GM12878 (cell line): Measurements from ENCODE around the gene CAPN14. TPM values are rescaled to one million over a fixed set of nuclear protein-coding genes. Genes with fewer than 3 reads are reported as not detected.

Experiments
- ATAC-seq: fragments of 200-7000 bp; cut with Tn5 transposase; 3 replicates; pipeline ENCODE4 v1.9.1; 2020; ENCODE audit warnings: mild to moderate bottlenecking, moderate library complexity
- BruUV-seq: library from RNA; stranded (reverse); fragments of 400-500 nt; replicated peaks from 2 replicates; lab custom pipeline; 2021; lab: Mats Ljungman, UMichigan
- CTCF ChIA-PET: fragments of 300-600 bp; sonication (Branson Sonifier 250); formaldehyde crosslinking; extraction: SDS; loops from one replicate; lab custom pipeline; 2021; ENCODE audit warnings: inconsistent platforms; lab: Yijun Ruan, JAX
- POLR2A ChIA-PET: fragments of 350-600 bp; formaldehyde crosslinking; extraction: SDS; loops from one replicate; lab custom pipeline; 2021; ENCODE audit warnings: inconsistent platforms; lab: Charles Lee
- RAD21 ChIA-PET: fragments of 300-600 bp; sonication (Branson Sonifier 250); formaldehyde crosslinking; loops from one replicate; lab custom pipeline; 2023; ENCODE audit warnings: antibody characterized with exemption; ENCODE audit not compliant: unreplicated experiment; lab: Charles Lee
- SMC1A ChIA-PET: fragments of 300-600 bp; sonication (Branson Sonifier 250); formaldehyde crosslinking; loops from one replicate; lab custom pipeline; 2023; ENCODE audit not compliant: unreplicated experiment, uncharacterized antibody; lab: Charles Lee
- DNase-seq: peaks from one replicate; pipeline ENCODE4 v3.0.0-alpha.2; 2011; ENCODE audit warnings: low read depth, low spot score
- FAIRE-seq: peaks from 3 replicates; lab custom pipeline; 2011; peaks lifted over from hg19 to GRCh38; lab: Jason Lieb, UNC
- H2AFZ ChIP-seq: 2 replicates; pipeline ENCODE4 v1.6.0; 2011; ENCODE audit warnings: low read depth, low read length, control low read depth; ENCODE audit not compliant: control insufficient read depth
- H3K27ac ChIP-seq: 2 replicates; pipeline ENCODE4 v1.5.1; 2011; ENCODE audit warnings: control low read depth; ENCODE audit not compliant: control insufficient read depth, insufficient read depth
- H3K27me3 ChIP-seq, 2 experiments: replicated peaks in 1 of 2; 2 replicates each; pipeline versions ENCODE4 v1.6.0 to v1.6.1; 2011; ENCODE audit warnings: low read length in 1 of 2; ENCODE audit not compliant: control insufficient read depth in 2 of 2, insufficient read depth in 2 of 2
- H3K36me3 ChIP-seq, 2 experiments: 2 replicates each; pipeline ENCODE4 v1.5.1; 2011; ENCODE audit warnings: low read length in 1 of 2; ENCODE audit not compliant: control insufficient read depth in 2 of 2, insufficient read depth in 2 of 2
- H3K4me1 ChIP-seq: 2 replicates; pipeline ENCODE4 v1.6.1; 2011; ENCODE audit warnings: mild to moderate bottlenecking, low read length, moderate library complexity, mixed read lengths; ENCODE audit not compliant: control insufficient read depth, insufficient read depth
- H3K4me2 ChIP-seq: 2 replicates; pipeline ENCODE4 v1.6.0; 2011; ENCODE audit warnings: control low read depth; ENCODE audit not compliant: control insufficient read depth, insufficient read depth
- H3K4me3 ChIP-seq: fragments of 200-600 bp; sonication (generic); 2 replicates; pipeline ENCODE4 v1.5.1; 2016
- H3K79me2 ChIP-seq: 2 replicates; pipeline ENCODE4 v1.6.0; 2011; ENCODE audit warnings: low read length; ENCODE audit not compliant: control insufficient read depth, insufficient read depth
- H3K9ac ChIP-seq: 2 replicates; pipeline ENCODE4 v1.8.0; 2011; ENCODE audit warnings: low read length, control low read depth, mixed read lengths; ENCODE audit not compliant: control insufficient read depth, insufficient read depth
- H3K9me3 ChIP-seq: replicated peaks from 3 replicates; pipeline ENCODE4 v1.5.1; 2011; ENCODE audit warnings: mild to moderate bottlenecking, low read length; ENCODE audit not compliant: control insufficient read depth, insufficient read depth
- H4K20me1 ChIP-seq: 2 replicates; pipeline ENCODE4 v1.6.0; 2011; ENCODE audit not compliant: control insufficient read depth, insufficient read depth
- CEBPB ChIP-seq, 2 experiments: fragments of 150-350 bp in 1 of 2; IDR thresholded peaks; 2 replicates each; pipeline ENCODE4 v1.6.1; 2012 to 2014; ENCODE audit warnings: low read depth in 2 of 2, low read length in 2 of 2, borderline replicate concordance in 1 of 2, inconsistent platforms in 1 of 2
- CHD1 ChIP-seq: IDR thresholded peaks from 2 replicates; pipeline ENCODE4 v1.6.1; 2012; ENCODE audit warnings: low read depth, low read length, improper control_type of control experiment
- CHD4 ChIP-seq: fragments of 200-600 bp; sonication (generic); IDR thresholded peaks from 2 replicates; pipeline ENCODE4 v1.6.1; 2016; ENCODE audit warnings: mild to moderate bottlenecking
- DPF2 ChIP-seq: fragments of 450-650 bp; IDR thresholded peaks from 2 replicates; pipeline ENCODE4 v1.6.1; 2017; ENCODE audit warnings: mild to moderate bottlenecking
- FOS ChIP-seq: IDR thresholded peaks from 3 replicates; pipeline ENCODE4 v1.6.1; 2011; ENCODE audit warnings: borderline replicate concordance; ENCODE audit not compliant: insufficient read length; ENCODE audit errors: extremely low read depth
- FOXM1 ChIP-seq: IDR thresholded peaks from 2 replicates; pipeline ENCODE4 v1.6.1; 2012; ENCODE audit warnings: low read depth, mild to moderate bottlenecking, inconsistent platforms, low read length, moderate library complexity
- GATAD2B ChIP-seq: fragments of 450-650 bp; conservative IDR thresholded peaks from 2 replicates; pipeline ENCODE4 v1.6.1; 2017; ENCODE audit warnings: low read depth, mild to moderate bottlenecking, moderate library complexity
- HCFC1 ChIP-seq: fragments of 150-350 bp; IDR thresholded peaks from 2 replicates; pipeline ENCODE4 v1.6.1; 2014; ENCODE audit warnings: low read length
- MEF2A ChIP-seq: IDR thresholded peaks from 2 replicates; pipeline ENCODE4 v1.6.1; 2011; ENCODE audit warnings: low read depth, mild to moderate bottlenecking, low read length, moderate library complexity; ENCODE audit not compliant: insufficient read depth
- RFX5 ChIP-seq: IDR thresholded peaks from 2 replicates; pipeline ENCODE4 v1.6.1; 2011; ENCODE audit warnings: low read depth, low read length, improper control_type of control experiment
- SREBF1 ChIP-seq: IDR thresholded peaks from 2 replicates; pipeline ENCODE4 v1.6.1; 2012; ENCODE audit warnings: mild to moderate bottlenecking, low read length
- TCF12 ChIP-seq: IDR thresholded peaks from 2 replicates; pipeline ENCODE4 v1.6.1; 2011; ENCODE audit warnings: low read depth, mild to moderate bottlenecking, low read length
- YBX1 ChIP-seq: fragments of 450-650 bp; IDR thresholded peaks from 2 replicates; pipeline ENCODE4 v1.6.1; 2016; ENCODE audit warnings: antibody characterized with exemption
- ZNF24 ChIP-seq: fragments of 450-650 bp; IDR thresholded peaks from 2 replicates; pipeline ENCODE4 v1.6.1; 2017; ENCODE audit warnings: antibody characterized with exemption, mild to moderate bottlenecking
- WGBS: methylation state at CpG from one replicate; pipeline ENCODE4 v1.1.6; 2016; ENCODE audit warnings: low lambda C conversion rate; ENCODE audit not compliant: insufficient replicate concordance, insufficient coverage; ENCODE audit errors: missing lambda C conversion rate; 5-methylcytosine and 5-hydroxymethylcytosine counted together
- in situ Hi-C: fragments of 300-500 bp; cut with MboI; formaldehyde crosslinking; loops from 9 replicates; pipeline ENCODE4 v1.14.3; 2018; ENCODE audit warnings: mixed read lengths
- intact Hi-C: fragments of 100-400 bp; cut with micrococcal nuclease; formaldehyde crosslinking; loops from one replicate; pipeline ENCODE4 v1.14.2; 2022; ENCODE audit not compliant: unreplicated experiment
- polyA plus RNA-seq, 11 experiments: library from polyadenylated mRNA; depleted of rRNA in 4 of 11; unstranded in 6 of 11; stranded (reverse) in 5 of 11; fragments of >200 nt; fragmentation: Nextera tagmentation in 4 of 11; fragmentation: Illumina TruSeq in 1 of 11; extraction: Ambion mirVana in 4 of 11; extraction: Trizol in 1 of 11; gene quantifications; 1 replicate in 1 of 11; 2 replicates in 10 of 11; pipeline versions ENCODE4 v1.2.1 to v1.2.3, GENCODE V29; 2011 to 2016; ENCODE audit warnings: inconsistent platforms in 2 of 11, missing spikeins in 2 of 11, low read depth in 1 of 11
- total RNA-seq, 4 experiments: library from RNA; depleted of rRNA in 3 of 4; stranded (reverse); fragments of >200 nt in 3 of 4; fragmentation: Illumina TruSeq in 1 of 4; extraction: Trizol in 1 of 4; gene quantifications; 2 replicates each; pipeline versions ENCODE4 v1.2.1 to v1.2.3, GENCODE V29; 2013 to 2021
- TF ChIP-seq, protein P1 (sequence below): fragments of 450-650 bp; IDR thresholded peaks from 2 replicates; pipeline ENCODE4 v1.6.1; 2017; ENCODE audit warnings: low read depth, mild to moderate bottlenecking, moderate library complexity
- TF ChIP-seq, protein P2 (sequence below): IDR thresholded peaks from 2 replicates; pipeline ENCODE4 v1.6.1; 2012; ENCODE audit warnings: improper control_type of control experiment, low read depth, low read length; ENCODE audit not compliant: insufficient replicate concordance

CAPN14 gene
- total and polyA plus RNA-seq, 10 of the 15 experiments (the other 5 are each of a cell fraction or from before 2014, with no cell fraction given): 0.08 to 1.5 (median 1.1) TPM

DNA sequence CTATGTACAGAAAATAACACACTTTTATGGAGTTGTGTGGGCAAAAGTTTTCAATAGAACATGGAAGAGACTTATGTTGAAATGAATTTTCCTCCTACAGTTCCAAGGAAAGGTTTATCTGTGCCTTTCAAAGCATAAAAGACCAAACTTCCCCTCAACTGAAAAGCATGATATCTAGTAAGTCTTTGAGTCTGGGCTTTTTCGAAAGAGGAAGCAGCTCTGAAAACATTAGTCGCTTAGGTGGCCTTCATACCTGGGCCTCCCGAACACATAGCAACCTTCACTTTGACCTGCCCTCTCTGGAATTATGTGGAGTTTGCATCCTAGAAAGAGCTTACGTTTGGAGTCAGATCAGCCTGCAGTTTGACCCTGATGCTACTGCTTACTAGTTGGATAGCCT lies 4.8 kb upstream of the CAPN14 start (continued):
- TF ChIP-seq YBX1 (no peak), HCFC1 (no peak), SREBF1 (no peak), MEF2A (no peak)
- TF ChIP-seq, protein P1, sequence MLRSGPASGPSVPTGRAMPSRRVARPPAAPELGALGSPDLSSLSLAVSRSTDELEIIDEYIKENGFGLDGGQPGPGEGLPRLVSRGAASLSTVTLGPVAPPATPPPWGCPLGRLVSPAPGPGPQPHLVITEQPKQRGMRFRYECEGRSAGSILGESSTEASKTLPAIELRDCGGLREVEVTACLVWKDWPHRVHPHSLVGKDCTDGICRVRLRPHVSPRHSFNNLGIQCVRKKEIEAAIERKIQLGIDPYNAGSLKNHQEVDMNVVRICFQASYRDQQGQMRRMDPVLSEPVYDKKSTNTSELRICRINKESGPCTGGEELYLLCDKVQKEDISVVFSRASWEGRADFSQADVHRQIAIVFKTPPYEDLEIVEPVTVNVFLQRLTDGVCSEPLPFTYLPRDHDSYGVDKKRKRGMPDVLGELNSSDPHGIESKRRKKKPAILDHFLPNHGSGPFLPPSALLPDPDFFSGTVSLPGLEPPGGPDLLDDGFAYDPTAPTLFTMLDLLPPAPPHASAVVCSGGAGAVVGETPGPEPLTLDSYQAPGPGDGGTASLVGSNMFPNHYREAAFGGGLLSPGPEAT: no peak
- TF ChIP-seq, all 136 proteins: peak for 0

DNA sequence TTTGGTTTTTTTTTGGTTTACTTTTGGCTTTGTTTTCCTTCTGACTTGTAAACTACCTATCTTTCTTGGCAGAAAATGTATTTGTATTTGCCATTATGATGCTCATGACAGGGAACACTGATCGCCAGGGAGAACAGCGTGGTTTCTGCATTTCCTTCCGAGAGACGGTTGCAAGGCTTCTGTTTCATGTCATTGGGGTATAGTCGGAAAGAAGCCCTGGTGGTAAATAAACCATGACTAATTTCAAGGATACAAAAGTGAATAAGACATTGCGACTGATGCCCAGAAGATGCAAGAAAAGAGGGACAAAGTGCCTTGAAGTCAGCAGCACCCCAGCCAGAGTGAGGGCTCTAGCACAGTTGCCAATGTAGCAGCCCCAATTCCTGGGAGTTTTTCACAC lies 4.2 kb upstream of the CAPN14 start:
- H2AFZ ChIP-seq: no peak overlapping the region
- SMC1A ChIA-PET: interaction anchor here (1.1 kb wide), 1 partner anchor 14 kb away, joined by 3 read pairs; no protein-coding TSS in a partner anchor
- CTCF ChIA-PET: interaction anchor here (0.9 to 2.2 kb wide), 5 partner anchors 9 to 112 kb away, joined by 3 to 7 read pairs (median 4); partner anchors contain the start of gene EHD3
- no peaks in the 10 kb centered on the region for H3K79me2 ChIP-seq
- H3K4me2 ChIP-seq: no peak overlapping the region
- H3K36me3 ChIP-seq: no peaks in the 10 kb centered on the region
- FAIRE-seq: no peak
- in situ Hi-C loops (no loop called here), intact Hi-C loops (no loop called here)
- RAD21 ChIA-PET: interaction anchor here (0.9 to 1.6 kb wide), 3 partner anchors 13 to 52 kb away, joined by 3 to 9 read pairs (median 3); no protein-coding TSS in a partner anchor
- 11% methylated on average over 6 of the region's 6 CpGs for WGBS
- H3K9me3 ChIP-seq: no peaks in the 10 kb centered on the region
- H3K4me1 ChIP-seq: peaks cover 42% of the 10 kb centered on the region
- POLR2A ChIA-PET: no interaction called here
- no peak overlapping the region for H3K9ac ChIP-seq
- H3K4me3 ChIP-seq: no peak overlapping the region
- no peaks in the 10 kb centered on the region for H3K27me3 ChIP-seq
- ATAC-seq: no peak
- no TSS peak for BruUV-seq
- no peak overlapping the region for H3K27ac ChIP-seq
- no peak for DNase-seq
- no peaks in the 10 kb centered on the region for H4K20me1 ChIP-seq
- no peak for TF ChIP-seq CHD1
- no peak for TF ChIP-seq DPF2
- TF ChIP-seq GATAD2B: no peak
- no peak for TF ChIP-seq ZNF24
- TF ChIP-seq RFX5: no peak
- no peak for TF ChIP-seq FOS
- TF ChIP-seq CHD4: no peak
- no peak for TF ChIP-seq FOXM1
- TF ChIP-seq CEBPB (IDR thresholded peaks at IDR 0.05; ENCODE audit: borderline replicate concordance in 1 of 2, low read depth in 2 of 2, low read length in 2 of 2): no peak
- TF ChIP-seq, protein P2, sequence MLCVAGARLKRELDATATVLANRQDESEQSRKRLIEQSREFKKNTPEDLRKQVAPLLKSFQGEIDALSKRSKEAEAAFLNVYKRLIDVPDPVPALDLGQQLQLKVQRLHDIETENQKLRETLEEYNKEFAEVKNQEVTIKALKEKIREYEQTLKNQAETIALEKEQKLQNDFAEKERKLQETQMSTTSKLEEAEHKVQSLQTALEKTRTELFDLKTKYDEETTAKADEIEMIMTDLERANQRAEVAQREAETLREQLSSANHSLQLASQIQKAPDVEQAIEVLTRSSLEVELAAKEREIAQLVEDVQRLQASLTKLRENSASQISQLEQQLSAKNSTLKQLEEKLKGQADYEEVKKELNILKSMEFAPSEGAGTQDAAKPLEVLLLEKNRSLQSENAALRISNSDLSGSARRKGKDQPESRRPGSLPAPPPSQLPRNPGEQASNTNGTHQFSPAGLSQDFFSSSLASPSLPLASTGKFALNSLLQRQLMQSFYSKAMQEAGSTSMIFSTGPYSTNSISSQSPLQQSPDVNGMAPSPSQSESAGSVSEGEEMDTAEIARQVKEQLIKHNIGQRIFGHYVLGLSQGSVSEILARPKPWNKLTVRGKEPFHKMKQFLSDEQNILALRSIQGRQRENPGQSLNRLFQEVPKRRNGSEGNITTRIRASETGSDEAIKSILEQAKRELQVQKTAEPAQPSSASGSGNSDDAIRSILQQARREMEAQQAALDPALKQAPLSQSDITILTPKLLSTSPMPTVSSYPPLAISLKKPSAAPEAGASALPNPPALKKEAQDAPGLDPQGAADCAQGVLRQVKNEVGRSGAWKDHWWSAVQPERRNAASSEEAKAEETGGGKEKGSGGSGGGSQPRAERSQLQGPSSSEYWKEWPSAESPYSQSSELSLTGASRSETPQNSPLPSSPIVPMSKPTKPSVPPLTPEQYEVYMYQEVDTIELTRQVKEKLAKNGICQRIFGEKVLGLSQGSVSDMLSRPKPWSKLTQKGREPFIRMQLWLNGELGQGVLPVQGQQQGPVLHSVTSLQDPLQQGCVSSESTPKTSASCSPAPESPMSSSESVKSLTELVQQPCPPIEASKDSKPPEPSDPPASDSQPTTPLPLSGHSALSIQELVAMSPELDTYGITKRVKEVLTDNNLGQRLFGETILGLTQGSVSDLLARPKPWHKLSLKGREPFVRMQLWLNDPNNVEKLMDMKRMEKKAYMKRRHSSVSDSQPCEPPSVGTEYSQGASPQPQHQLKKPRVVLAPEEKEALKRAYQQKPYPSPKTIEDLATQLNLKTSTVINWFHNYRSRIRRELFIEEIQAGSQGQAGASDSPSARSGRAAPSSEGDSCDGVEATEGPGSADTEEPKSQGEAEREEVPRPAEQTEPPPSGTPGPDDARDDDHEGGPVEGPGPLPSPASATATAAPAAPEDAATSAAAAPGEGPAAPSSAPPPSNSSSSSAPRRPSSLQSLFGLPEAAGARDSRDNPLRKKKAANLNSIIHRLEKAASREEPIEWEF: no peak
- TF ChIP-seq TCF12: no peak
